Endothelial cell of umbilical vein (primary cell): Measurements from ENCODE around the gene APOBEC3C.

Source experiments
- CTCF ChIP-seq, 2 donors: IDR thresholded peaks; 1 replicate in 1 of 2; 2 replicates in 1 of 2; pipeline ENCODE4 v1.5.1; 2011; ENCODE audit warnings: low read length in 2 of 2, mild to moderate bottlenecking in 2 of 2, moderate library complexity in 2 of 2, control low read depth in 1 of 2, inconsistent platforms in 1 of 2, low read depth in 1 of 2; ENCODE audit not compliant: insufficient read depth in 1 of 2; ENCODE audit errors: extremely low read depth in 1 of 2
- EZH2 ChIP-seq: IDR thresholded peaks from 2 replicates; pipeline ENCODE4 v1.6.1; 2012; ENCODE audit warnings: borderline replicate concordance, low read depth, mild to moderate bottlenecking, moderate library complexity, low read length, inconsistent platforms; ENCODE audit not compliant: severe bottlenecking
- FOS ChIP-seq: IDR thresholded peaks from 2 replicates; pipeline ENCODE4 v1.6.1; 2011; ENCODE audit warnings: mild to moderate bottlenecking, low read length, moderate library complexity, borderline replicate concordance; ENCODE audit not compliant: insufficient read depth
- MYC ChIP-seq: IDR thresholded peaks from one replicate; pipeline ENCODE4 v1.6.1; 2011; ENCODE audit warnings: mild to moderate bottlenecking, low read depth, low read length
- POLR2A ChIP-seq: IDR thresholded peaks from 2 replicates; pipeline ENCODE4 v1.6.1; 2012; ENCODE audit warnings: low read depth, mild to moderate bottlenecking, control low read depth, low read length
- POLR2AphosphoS5 ChIP-seq: IDR thresholded peaks from 2 replicates; pipeline ENCODE4 v1.6.1; 2012; ENCODE audit warnings: low read depth, mild to moderate bottlenecking, control low read depth, low read length, moderate library complexity; ENCODE audit not compliant: insufficient read depth
- TF ChIP-seq, protein P1 (sequence below): IDR thresholded peaks from 2 replicates; pipeline ENCODE4 v1.6.1; 2011; ENCODE audit not compliant: insufficient read depth, insufficient read length

- no peak for TF ChIP-seq POLR2A
- TF ChIP-seq CTCF (IDR thresholded peaks at IDR 0.05; ENCODE audit: extremely low read depth in 1 of 2, insufficient read depth in 1 of 2, low read depth in 1 of 2, low read length in 2 of 2), result no peak
- TF ChIP-seq MYC, result no peak
- no peak for TF ChIP-seq POLR2AphosphoS5
- TF ChIP-seq EZH2, result no peak
- TF ChIP-seq, protein P1, sequence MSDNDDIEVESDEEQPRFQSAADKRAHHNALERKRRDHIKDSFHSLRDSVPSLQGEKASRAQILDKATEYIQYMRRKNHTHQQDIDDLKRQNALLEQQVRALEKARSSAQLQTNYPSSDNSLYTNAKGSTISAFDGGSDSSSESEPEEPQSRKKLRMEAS, result no peak
- no peak for TF ChIP-seq FOS
These were observed 46.3 kb upstream of the APOBEC3C start for GRCh38 chr22:38967451-38968450.
